Nephron progenitor cell (in vitro differentiated cells): ENCODE measurements around the gene GFRA1.
"Not testable (repeated sequence)": the region's sequence is repeated elsewhere in the genome, so short reads cannot be mapped to it uniquely, and the experiment has no call there.

Experiments
- DNase-seq: peaks from one replicate; pipeline ENCODE4 v3.0.0; 2021
- H3K27ac Mint-ChIP-seq: 2 replicates; pipeline ENCODE4 v1.8.0; 2021; ENCODE audit warnings: mild to moderate bottlenecking, moderate library complexity, mixed read lengths
- H3K27me3 Mint-ChIP-seq: 2 replicates; pipeline ENCODE4 v1.8.0; 2021; ENCODE audit warnings: mild to moderate bottlenecking, low read depth, mixed read lengths; ENCODE audit not compliant: poor library complexity
- H3K36me3 Mint-ChIP-seq: 2 replicates; pipeline ENCODE4 v1.8.0; 2021; ENCODE audit warnings: low read depth, mixed read lengths
- H3K4me1 Mint-ChIP-seq: 2 replicates; pipeline ENCODE4 v1.8.0; 2021; ENCODE audit warnings: mixed read lengths
- H3K4me3 Mint-ChIP-seq: 2 replicates; pipeline ENCODE4 v1.8.0; 2021; ENCODE audit warnings: mild to moderate bottlenecking, moderate library complexity, mixed read lengths
- H3K9me3 Mint-ChIP-seq: 2 replicates; pipeline ENCODE4 v1.8.0; 2021; ENCODE audit warnings: mild to moderate bottlenecking, moderate library complexity, mixed read lengths
- TF ChIP-seq, protein P1 (sequence below): fragments of 200-600 bp; sonication (generic); IDR thresholded peaks from 2 replicates; pipeline ENCODE4 v1.5.0; 2021; ENCODE audit warnings: antibody characterized with exemption

The GFRA1 gene

DNA sequence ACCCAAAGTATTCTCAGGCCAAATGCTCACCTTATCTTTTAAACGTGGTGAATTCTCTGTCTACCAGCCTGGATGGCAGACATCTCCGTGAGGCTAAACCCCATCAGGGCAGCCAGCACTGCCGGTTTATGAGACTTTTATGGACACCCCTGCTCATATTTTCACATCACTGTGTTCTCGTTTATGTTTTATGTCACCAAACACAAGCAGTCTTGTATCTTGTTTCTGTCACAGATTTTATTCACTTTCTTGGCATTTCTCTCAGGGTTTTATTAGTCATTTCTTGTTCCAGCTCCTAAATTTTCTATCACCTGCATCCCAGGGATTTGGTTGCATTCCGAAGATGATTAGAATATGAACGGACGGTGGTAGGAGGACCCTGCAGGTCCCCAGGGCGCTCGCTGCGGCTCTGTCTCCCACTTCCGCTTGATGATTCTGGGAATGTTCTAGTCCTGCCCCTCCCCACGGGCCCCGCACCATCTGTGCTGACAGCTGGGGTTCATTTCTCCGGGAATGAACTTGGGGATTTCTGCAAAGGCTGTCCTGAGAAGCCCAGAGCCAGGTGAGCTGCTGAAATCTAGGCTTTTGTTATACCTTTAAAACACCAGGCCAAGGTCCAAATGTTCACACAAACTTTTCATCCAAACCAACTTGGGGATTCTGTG, 217.6 kb downstream of the GFRA1 start:
- Mint-ChIP-seq H3K4me1 (peaks cover 60% of the 10 kb centered on the region), H3K4me3 (no peak overlapping the region)

DNA sequence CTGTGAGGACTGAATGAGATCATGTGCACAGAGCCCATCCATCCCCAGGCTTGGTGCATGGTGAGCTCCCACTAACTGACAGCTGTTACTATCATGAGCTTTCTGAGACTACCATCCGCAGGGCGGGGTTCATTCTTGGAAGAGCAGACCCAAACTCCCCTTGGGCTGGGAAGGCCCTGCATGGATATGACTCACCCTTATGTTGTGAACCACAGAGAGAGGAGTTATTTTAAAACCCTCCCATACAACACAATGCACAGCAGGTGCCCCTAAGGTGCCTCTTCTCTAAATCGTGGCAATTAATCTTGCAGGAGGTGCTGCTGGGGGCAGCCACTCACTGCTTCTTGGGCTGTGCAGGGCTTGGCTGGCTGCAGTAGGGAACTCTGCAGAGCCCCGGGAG, 219.1 kb downstream of the GFRA1 start:
- Mint-ChIP-seq H3K9me3 (no peaks in the 10 kb centered on the region), H3K36me3 (no peaks in the 10 kb centered on the region), H3K4me3 (no peak overlapping the region), H3K27ac (no peak overlapping the region), H3K4me1 (peaks cover 59% of the 10 kb centered on the region), H3K27me3 (peaks cover 11% of the 10 kb centered on the region)
- TF ChIP-seq, protein P1, sequence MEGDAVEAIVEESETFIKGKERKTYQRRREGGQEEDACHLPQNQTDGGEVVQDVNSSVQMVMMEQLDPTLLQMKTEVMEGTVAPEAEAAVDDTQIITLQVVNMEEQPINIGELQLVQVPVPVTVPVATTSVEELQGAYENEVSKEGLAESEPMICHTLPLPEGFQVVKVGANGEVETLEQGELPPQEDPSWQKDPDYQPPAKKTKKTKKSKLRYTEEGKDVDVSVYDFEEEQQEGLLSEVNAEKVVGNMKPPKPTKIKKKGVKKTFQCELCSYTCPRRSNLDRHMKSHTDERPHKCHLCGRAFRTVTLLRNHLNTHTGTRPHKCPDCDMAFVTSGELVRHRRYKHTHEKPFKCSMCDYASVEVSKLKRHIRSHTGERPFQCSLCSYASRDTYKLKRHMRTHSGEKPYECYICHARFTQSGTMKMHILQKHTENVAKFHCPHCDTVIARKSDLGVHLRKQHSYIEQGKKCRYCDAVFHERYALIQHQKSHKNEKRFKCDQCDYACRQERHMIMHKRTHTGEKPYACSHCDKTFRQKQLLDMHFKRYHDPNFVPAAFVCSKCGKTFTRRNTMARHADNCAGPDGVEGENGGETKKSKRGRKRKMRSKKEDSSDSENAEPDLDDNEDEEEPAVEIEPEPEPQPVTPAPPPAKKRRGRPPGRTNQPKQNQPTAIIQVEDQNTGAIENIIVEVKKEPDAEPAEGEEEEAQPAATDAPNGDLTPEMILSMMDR, result no peak
- no peak for DNase-seq

More for the DNA sequence above, 217.6 kb downstream of the GFRA1 start:
- H3K36me3 Mint-ChIP-seq, result no peaks in the 10 kb centered on the region
- H3K9me3 Mint-ChIP-seq, result no peaks in the 10 kb centered on the region
- DNase-seq, result no peak
- H3K27me3 Mint-ChIP-seq, result peaks cover 11% of the 10 kb centered on the region
- H3K27ac Mint-ChIP-seq, result no peak overlapping the region
- TF ChIP-seq, protein P1, result no peak

DNA sequence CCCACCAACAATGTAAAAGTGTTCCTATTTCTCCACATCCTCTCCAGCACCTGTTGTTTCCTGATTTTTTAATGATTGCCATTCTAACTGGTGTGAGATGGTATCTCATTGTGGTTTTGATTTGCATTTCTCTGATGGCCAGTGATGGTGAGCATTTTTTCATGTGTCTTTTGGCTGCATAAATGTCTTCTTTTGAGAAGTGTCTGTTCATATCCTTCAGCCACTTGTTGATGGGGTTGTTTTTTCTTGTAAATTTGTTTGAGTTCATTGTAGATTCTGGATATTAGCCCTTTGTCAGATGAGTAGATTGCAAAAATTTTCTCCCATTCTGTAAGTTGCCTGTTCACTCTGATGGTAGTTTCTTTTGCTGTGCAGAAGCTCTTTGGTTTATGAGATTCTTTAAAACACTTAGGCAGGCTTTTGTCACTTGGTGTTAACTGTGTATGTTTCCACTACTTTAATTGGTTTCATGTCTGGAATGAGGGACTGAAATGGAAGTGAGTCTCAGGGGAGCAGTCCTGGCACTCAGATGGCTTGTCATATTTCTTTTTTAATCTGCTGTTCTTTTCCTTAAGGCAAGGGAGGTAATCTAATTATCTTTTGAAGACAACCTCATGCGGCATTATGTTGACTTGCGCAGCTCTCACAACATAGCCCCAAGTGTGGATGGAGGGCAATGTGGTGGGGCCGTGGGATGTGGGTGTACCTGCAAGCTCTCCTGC, 219.8 kb downstream of the GFRA1 start:
- H3K4me3 Mint-ChIP-seq, H3K9me3 Mint-ChIP-seq, H3K27ac Mint-ChIP-seq, H3K36me3 Mint-ChIP-seq, DNase-seq: not testable (repeated sequence)
- Mint-ChIP-seq H3K4me1 (peaks cover 53% of the 10 kb centered on the region), H3K27me3 (peaks cover 11% of the 10 kb centered on the region)

DNA sequence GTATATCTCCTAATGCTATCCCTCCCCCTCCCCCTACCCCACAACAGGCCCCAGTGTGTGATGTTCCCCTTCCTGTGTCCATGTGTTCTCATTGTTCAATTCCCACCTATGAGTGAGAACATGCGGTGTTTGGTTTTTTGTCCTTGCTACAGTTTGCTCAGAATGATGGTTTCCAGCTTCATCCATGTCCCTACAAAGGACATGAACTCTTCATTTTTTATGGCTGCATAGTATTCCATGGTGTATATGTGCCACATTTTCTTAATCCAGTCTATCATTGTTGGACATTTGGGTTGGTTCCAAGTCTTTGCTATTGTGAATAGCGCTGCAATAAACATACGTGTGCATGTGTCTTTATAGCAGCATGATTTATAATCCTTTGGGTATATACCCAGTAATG, 220.5 kb downstream of the GFRA1 start:
- H3K9me3 Mint-ChIP-seq, DNase-seq, H3K27ac Mint-ChIP-seq, H3K36me3 Mint-ChIP-seq, H3K4me3 Mint-ChIP-seq: not testable (repeated sequence)
- peaks cover 11% of the 10 kb centered on the region for H3K27me3 Mint-ChIP-seq
- peaks cover 54% of the 10 kb centered on the region for H3K4me1 Mint-ChIP-seq

DNA sequence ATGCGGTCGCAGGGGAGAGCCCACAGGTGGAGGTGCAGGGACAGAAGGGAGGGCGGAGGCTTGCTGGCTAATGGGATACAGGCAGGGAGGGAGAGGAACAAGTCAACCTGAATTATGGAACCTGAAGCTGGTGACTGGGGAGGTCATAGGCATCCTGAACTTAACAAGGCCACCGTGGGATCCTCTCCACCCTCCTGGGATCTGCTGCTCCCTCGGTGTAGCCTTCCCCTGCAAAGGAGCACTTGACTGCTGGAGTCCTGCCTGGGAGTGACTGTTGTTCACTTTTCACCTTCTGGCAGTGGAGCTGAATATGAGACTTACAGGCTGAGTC, 223.1 kb downstream of the GFRA1 start:
- Mint-ChIP-seq H3K27me3 (peaks cover 7% of the 10 kb centered on the region), H3K27ac (peak overlapping the region; percentile 40), H3K4me3 (no peak overlapping the region), H3K9me3 (no peaks in the 10 kb centered on the region), H3K36me3 (no peaks in the 10 kb centered on the region), H3K4me1 (peaks cover 33% of the 10 kb centered on the region)
- DNase-seq, result no peak
- TF ChIP-seq, protein P1, result no peak

DNA sequence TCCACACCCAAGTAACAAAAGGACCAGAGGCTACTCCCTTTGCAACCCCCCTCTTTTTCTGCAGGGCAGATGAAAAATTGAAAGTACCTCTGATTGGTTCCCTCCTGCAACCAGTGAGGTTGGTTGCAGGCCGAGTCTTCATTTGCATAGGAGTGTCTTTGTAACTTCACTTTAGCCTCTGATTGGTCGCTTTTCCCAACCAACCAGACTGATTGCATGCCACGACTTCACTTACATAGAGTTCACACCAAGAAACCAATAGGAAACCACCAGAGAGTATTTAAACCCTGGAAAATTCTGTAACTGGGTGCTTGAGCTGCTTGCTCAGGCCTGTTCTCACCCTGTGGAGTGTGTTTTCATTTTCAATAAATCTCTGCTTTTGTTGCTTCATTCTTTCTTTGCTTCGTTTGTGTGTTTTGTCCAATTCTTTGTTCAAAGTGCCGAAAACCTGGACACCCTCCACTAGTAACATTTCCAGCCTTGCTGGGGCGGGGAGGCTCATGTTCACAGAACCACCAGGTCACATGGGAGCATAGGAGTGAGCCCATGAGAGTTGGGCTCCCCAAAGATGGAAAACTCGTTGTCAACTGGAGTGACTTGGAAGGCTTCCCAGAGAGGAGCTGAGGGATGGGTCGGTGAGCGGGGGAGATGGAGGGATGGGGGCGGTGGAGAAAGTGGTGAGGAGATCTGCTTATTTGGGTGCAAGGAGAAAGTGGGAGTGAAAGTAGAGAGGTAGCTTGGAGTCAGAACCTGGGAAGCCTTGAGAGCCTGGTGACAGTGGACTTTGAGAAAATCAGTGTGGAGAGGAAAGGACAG, 223.6 kb downstream of the GFRA1 start:
- H3K4me3 Mint-ChIP-seq, result no peak overlapping the region
- TF ChIP-seq, protein P1, result no peak
- DNase-seq, result no peak
- no peaks in the 10 kb centered on the region for H3K9me3 Mint-ChIP-seq
- no peaks in the 10 kb centered on the region for H3K36me3 Mint-ChIP-seq
- H3K27me3 Mint-ChIP-seq, result peaks cover 7% of the 10 kb centered on the region
- peaks cover 28% of the 10 kb centered on the region for H3K4me1 Mint-ChIP-seq
- H3K27ac Mint-ChIP-seq, result peak overlapping the region; percentile 40
